Panc1 (cell line): ENCODE data around the gene GLRX5. TPM values are rescaled to one million over a fixed set of nuclear protein-coding genes. Genes with fewer than 3 reads are reported as not detected.

Experiments
- ATAC-seq: fragments of 200-7000 bp; cut with Tn5 transposase; 2 replicates; pipeline ENCODE4 v1.9.1; 2020; ENCODE audit warnings: mild to moderate bottlenecking, moderate library complexity
- BruUV-seq: library from RNA; stranded (reverse); fragments of 400-500 nt; replicated peaks from 2 replicates; lab custom pipeline; 2021; lab: Mats Ljungman, UMichigan
- CTCF ChIA-PET: fragments of 300-600 bp; sonication (Branson Sonifier 250); formaldehyde crosslinking; loops from one replicate; lab custom pipeline; 2022; ENCODE audit warnings: antibody characterized with exemption; lab: Charles Lee
- POLR2A ChIA-PET: fragments of 300-600 bp; sonication (Branson Sonifier 250); formaldehyde crosslinking; loops from one replicate; lab custom pipeline; 2022; ENCODE audit warnings: antibody characterized with exemption; lab: Charles Lee
- DNase-seq: peaks from one replicate; pipeline ENCODE4 v3.0.0-alpha.2; 2010; ENCODE audit warnings: low read depth, low spot score
- H3K27ac ChIP-seq: 2 replicates; pipeline ENCODE4 v1.5.1; 2011; ENCODE audit warnings: mild to moderate bottlenecking, low read length, inconsistent platforms
- H3K27me3 ChIP-seq: fragments of 200-500 bp; sonication (Bioruptor generic); 2 replicates; pipeline ENCODE4 v1.6.0; 2014; ENCODE audit warnings: low read length, inconsistent platforms; ENCODE audit not compliant: control insufficient read depth, insufficient read depth
- H3K36me3 ChIP-seq: fragments of 200-500 bp; sonication (Bioruptor generic); 2 replicates; pipeline ENCODE4 v1.5.1; 2014; ENCODE audit warnings: inconsistent platforms, mild to moderate bottlenecking, low read length, moderate library complexity; ENCODE audit not compliant: control insufficient read depth, insufficient read depth
- H3K4me1 ChIP-seq: 2 replicates; pipeline ENCODE4 v1.5.1; 2011; ENCODE audit warnings: inconsistent platforms, mild to moderate bottlenecking, low read length, moderate library complexity; ENCODE audit not compliant: control insufficient read depth, insufficient read depth
- H3K4me3 ChIP-seq, 2 experiments: 2 replicates each; pipeline ENCODE4 v1.5.1; 2011 to 2012; ENCODE audit warnings: low read depth in 2 of 2, low read length in 2 of 2, mild to moderate bottlenecking in 2 of 2, inconsistent platforms in 1 of 2, moderate library complexity in 1 of 2
- H3K9me3 ChIP-seq: fragments of 200-500 bp; sonication (Bioruptor generic); 2 replicates; pipeline ENCODE4 v1.5.1; 2014; ENCODE audit warnings: low read depth, mild to moderate bottlenecking, inconsistent platforms, low read length, moderate library complexity; ENCODE audit not compliant: control insufficient read depth, insufficient read depth
- CTCF ChIP-seq: fragments of 450-650 bp; IDR thresholded peaks from 2 replicates; pipeline ENCODE4 v1.5.1; 2017; ENCODE audit warnings: mild to moderate bottlenecking
- POLR2AphosphoS5 ChIP-seq: IDR thresholded peaks from 2 replicates; pipeline ENCODE4 v1.6.1; 2012; ENCODE audit warnings: mild to moderate bottlenecking, low read depth, low read length, moderate library complexity
- REST ChIP-seq, 2 experiments: IDR thresholded peaks; 2 replicates each; pipeline ENCODE4 v1.6.1; 2011 to 2012; ENCODE audit warnings: low read depth in 2 of 2, control low read depth in 1 of 2, low read length in 1 of 2, mild to moderate bottlenecking in 1 of 2, moderate library complexity in 1 of 2; ENCODE audit not compliant: insufficient read depth in 1 of 2
- SIN3A ChIP-seq: IDR thresholded peaks from 2 replicates; pipeline ENCODE4 v1.6.1; 2012; ENCODE audit warnings: low read depth, mild to moderate bottlenecking, low read length, moderate library complexity, borderline replicate concordance; ENCODE audit not compliant: insufficient read depth
- TCF7L2 ChIP-seq: IDR thresholded peaks from 2 replicates; pipeline ENCODE4 v1.6.1; 2011; ENCODE audit warnings: mild to moderate bottlenecking, low read depth, low read length, inconsistent platforms
- in situ Hi-C: cut with HindIII; loops from 2 replicates; pipeline ENCODE4 v1.10.0; 2016; ENCODE audit warnings: low sequenced_read_pairs, low pct_unique_long_range_greater_than_20kb
- intact Hi-C: fragments of 100-400 bp; cut with micrococcal nuclease; formaldehyde crosslinking; loops from one replicate; pipeline ENCODE4 v1.10.0; 2022; ENCODE audit not compliant: unreplicated experiment
- total RNA-seq: library from RNA; stranded (reverse); gene quantifications from one replicate; pipeline ENCODE4 v1.2.1, GENCODE V29; 2021; ENCODE audit not compliant: unreplicated experiment

GLRX5 gene
- total RNA-seq, 1 experiment from 2014 or later: 38.6 TPM

GRCh38 chr14:95531969-95532368, 2.9 kb upstream of the GLRX5 start:
- CTCF ChIA-PET: no interaction called here

GRCh38 chr14:95533391-95533821, 1.4 kb upstream of the GLRX5 start:
- no TSS peak for BruUV-seq
- peak overlapping the region; percentile 92 to 95 for H3K4me3 ChIP-seq
- H3K4me1 ChIP-seq: peaks cover 40% of the 10 kb centered on the region
- DNase-seq (no peak), ATAC-seq (no peak)
- in situ Hi-C loops: no loop called here
- H3K9me3 ChIP-seq: no peaks in the 10 kb centered on the region
- intact Hi-C loops: no loop called here
- POLR2A ChIA-PET: interaction anchor here (1.3 kb wide), 1 partner anchor 91 kb away, joined by 3 read pairs; no protein-coding TSS in a partner anchor
- TF ChIP-seq REST (IDR thresholded peaks at IDR 0.05; ENCODE audit: insufficient read depth in 1 of 2, low read depth in 2 of 2, low read length in 1 of 2): no peak
- TF ChIP-seq SIN3A: no peak
- no peak for TF ChIP-seq POLR2AphosphoS5
- no peak for TF ChIP-seq CTCF
- TF ChIP-seq TCF7L2: no peak
- H3K27me3 ChIP-seq: no peaks in the 10 kb centered on the region
- CTCF ChIA-PET: interaction anchor here (0.7 kb wide), 1 partner anchor 91 kb away, joined by 3 read pairs; no protein-coding TSS in a partner anchor
- H3K27ac ChIP-seq: peak overlapping the region; percentile 92
- H3K36me3 ChIP-seq: peaks cover 16% of the 10 kb centered on the region

More at GRCh38 chr14:95531969-95532368, 2.9 kb upstream of the GLRX5 start:
- no peak for DNase-seq
- H3K27me3 ChIP-seq: no peaks in the 10 kb centered on the region
- H3K36me3 ChIP-seq: peaks cover 16% of the 10 kb centered on the region
- peak overlapping the region; percentile 92 for H3K27ac ChIP-seq
- no peaks in the 10 kb centered on the region for H3K9me3 ChIP-seq
- BruUV-seq: no TSS peak
- TF ChIP-seq POLR2AphosphoS5 (no peak), CTCF (no peak)
- peak overlapping the region; percentile 92 to 95 for H3K4me3 ChIP-seq
- POLR2A ChIA-PET: no interaction called here
- intact Hi-C loops (no loop called here), in situ Hi-C loops (no loop called here)
- peaks cover 31% of the 10 kb centered on the region for H3K4me1 ChIP-seq
- ATAC-seq: no peak
